H9 (cell line): ENCODE data around the gene MAMDC4. TPM values are rescaled to one million over a fixed set of nuclear protein-coding genes. Genes with fewer than 3 reads are reported as not detected.

Experiments
- DNase-seq: peaks from one replicate; pipeline ENCODE4 v3.0.0-alpha.2; 2017
- H2AFZ ChIP-seq: one replicate; pipeline ENCODE4 v1.6.1; 2013; ENCODE audit warnings: mild to moderate bottlenecking, low read length, control low read depth, moderate library complexity
- H2AK5ac ChIP-seq: 2 replicates; pipeline ENCODE4 v1.6.1; 2013; ENCODE audit warnings: low read length, control low read depth, mixed read lengths; ENCODE audit not compliant: insufficient read length
- H2BK120ac ChIP-seq: one replicate; pipeline ENCODE4 v1.6.1; 2013; ENCODE audit warnings: low read depth, mild to moderate bottlenecking, low read length, control low read depth, inconsistent platforms; ENCODE audit not compliant: poor library complexity, severe bottlenecking
- H2BK12ac ChIP-seq: 2 replicates; pipeline ENCODE4 v1.6.1; 2013; ENCODE audit warnings: low read length, control low read depth, mixed read lengths, low read depth; ENCODE audit not compliant: insufficient read length
- H2BK15ac ChIP-seq: 2 replicates; pipeline ENCODE4 v1.6.1; 2013; ENCODE audit warnings: low read depth, low read length, control low read depth
- H2BK20ac ChIP-seq: one replicate; pipeline ENCODE4 v1.6.1; 2013; ENCODE audit warnings: low read depth, mild to moderate bottlenecking, low read length, control low read depth, inconsistent platforms; ENCODE audit not compliant: poor library complexity, severe bottlenecking
- H2BK5ac ChIP-seq: 2 replicates; pipeline ENCODE4 v1.6.1; 2013; ENCODE audit warnings: low read length, control low read depth, mixed read lengths; ENCODE audit not compliant: insufficient read length
- H3K14ac ChIP-seq: 2 replicates; pipeline ENCODE4 v1.6.1; 2013; ENCODE audit warnings: low read length, control low read depth; ENCODE audit not compliant: insufficient read depth
- H3K18ac ChIP-seq: 2 replicates; pipeline ENCODE4 v1.6.1; 2013; ENCODE audit warnings: low read depth, mild to moderate bottlenecking, mixed read lengths, low read length, control low read depth; ENCODE audit not compliant: insufficient read length
- H3K23ac ChIP-seq: 2 replicates; pipeline ENCODE4 v1.6.1; 2013; ENCODE audit warnings: low read length, control low read depth, mixed read lengths, low read depth; ENCODE audit not compliant: insufficient read length
- H3K23me2 ChIP-seq: 2 replicates; pipeline ENCODE4 v1.6.1; 2013; ENCODE audit warnings: low read depth, mild to moderate bottlenecking, mixed read lengths, low read length, control low read depth; ENCODE audit not compliant: insufficient read length, poor library complexity, severe bottlenecking
- H3K27ac ChIP-seq: 2 replicates; pipeline ENCODE4 v1.5.1; 2013; ENCODE audit warnings: low read length, control low read depth, mixed read lengths, low read depth; ENCODE audit not compliant: insufficient read length
- H3K27me3 ChIP-seq: 2 replicates; pipeline ENCODE4 v1.6.1; 2013; ENCODE audit warnings: low read length, control low read depth, inconsistent platforms; ENCODE audit not compliant: insufficient read depth
- H3K4ac ChIP-seq: 2 replicates; pipeline ENCODE4 v1.6.1; 2013; ENCODE audit warnings: low read depth, mild to moderate bottlenecking, control low read depth, inconsistent platforms, low read length, moderate library complexity
- H3K4me1 ChIP-seq: 2 replicates; pipeline ENCODE4 v1.6.1; 2013; ENCODE audit warnings: low read length, control low read depth, inconsistent platforms; ENCODE audit not compliant: insufficient read depth
- H3K4me2 ChIP-seq: 2 replicates; pipeline ENCODE4 v1.6.1; 2013; ENCODE audit warnings: low read length, control low read depth, mixed read lengths; ENCODE audit not compliant: insufficient read length, insufficient read depth
- H3K56ac ChIP-seq: 2 replicates; pipeline ENCODE4 v1.6.1; 2013; ENCODE audit warnings: low read depth, mild to moderate bottlenecking, mixed read lengths, low read length, control low read depth; ENCODE audit not compliant: insufficient read length
- H3K79me1 ChIP-seq: 2 replicates; pipeline ENCODE4 v1.6.1; 2013; ENCODE audit warnings: low read depth, mild to moderate bottlenecking, moderate library complexity, low read length, control low read depth, inconsistent platforms; ENCODE audit not compliant: insufficient read depth, poor library complexity, severe bottlenecking
- H3K79me2 ChIP-seq: 2 replicates; pipeline ENCODE4 v1.6.1; 2013; ENCODE audit warnings: low read length, control low read depth, inconsistent platforms; ENCODE audit not compliant: insufficient read depth
- H3K9ac ChIP-seq: 2 replicates; pipeline ENCODE4 v1.6.1; 2013; ENCODE audit warnings: low read length, control low read depth, mixed read lengths; ENCODE audit not compliant: insufficient read length; ENCODE audit errors: extremely low read depth
- H3K9me3 ChIP-seq: one replicate; pipeline ENCODE4 v1.6.1; 2013; ENCODE audit warnings: low read depth, low read length, inconsistent platforms; ENCODE audit not compliant: control insufficient read depth
- H3T11ph ChIP-seq: one replicate; pipeline ENCODE4 v1.6.1; 2013; ENCODE audit warnings: mild to moderate bottlenecking, low read length, control low read depth, inconsistent platforms
- H4K20me1 ChIP-seq: one replicate; pipeline ENCODE4 v1.6.1; 2013; ENCODE audit not compliant: control insufficient read depth, insufficient read length, insufficient read depth
- H4K5ac ChIP-seq: 2 replicates; pipeline ENCODE4 v1.6.1; 2013; ENCODE audit warnings: low read depth, mild to moderate bottlenecking, mixed read lengths, low read length, control low read depth; ENCODE audit not compliant: insufficient read length
- H4K8ac ChIP-seq: replicated peaks from 2 replicates; pipeline ENCODE4 v1.6.1; 2013; ENCODE audit warnings: low read length, control low read depth, mixed read lengths, low read depth; ENCODE audit not compliant: insufficient read length
- H4K91ac ChIP-seq: 2 replicates; pipeline ENCODE4 v1.6.1; 2013; ENCODE audit warnings: low read depth, mild to moderate bottlenecking, moderate library complexity, mixed read lengths, low read length, control low read depth; ENCODE audit not compliant: insufficient read length
- H3K27ac Mint-ChIP-seq, 3 experiments: 2 replicates in 2 of 3; 3 replicates in 1 of 3; pipeline ENCODE4 v1.8.0; 2020 to 2021; ENCODE audit warnings: mixed read lengths in 3 of 3, mild to moderate bottlenecking in 1 of 3, moderate library complexity in 1 of 3
- H3K27me3 Mint-ChIP-seq: 2 replicates; pipeline ENCODE4 v1.8.0; 2021; ENCODE audit warnings: low read depth, mild to moderate bottlenecking, moderate library complexity, mixed read lengths
- H3K36me3 Mint-ChIP-seq, 3 experiments: 2 replicates in 2 of 3; 3 replicates in 1 of 3; pipeline ENCODE4 v1.8.0; 2020 to 2021; ENCODE audit warnings: low read depth in 3 of 3, mixed read lengths in 3 of 3; ENCODE audit not compliant: insufficient read depth in 1 of 3
- H3K4me1 Mint-ChIP-seq, 2 experiments: 2 replicates each; pipeline ENCODE4 v1.8.0; 2020; ENCODE audit warnings: mixed read lengths in 2 of 2
- H3K4me3 Mint-ChIP-seq, 2 experiments: 2 replicates in 1 of 2; 3 replicates in 1 of 2; pipeline ENCODE4 v1.8.0; 2020 to 2021; ENCODE audit warnings: mild to moderate bottlenecking in 2 of 2, mixed read lengths in 2 of 2, moderate library complexity in 1 of 2
- H3K9me3 Mint-ChIP-seq, 2 experiments: 2 replicates in 1 of 2; 3 replicates in 1 of 2; pipeline ENCODE4 v1.8.0; 2020; ENCODE audit warnings: mild to moderate bottlenecking in 2 of 2, mixed read lengths in 2 of 2, moderate library complexity in 1 of 2
- CTCF ChIP-seq: fragments of 200-600 bp; sonication (generic); conservative IDR thresholded peaks from 3 replicates; pipeline ENCODE4 v1.8.0; 2021; ENCODE audit warnings: antibody characterized with exemption, mild to moderate bottlenecking
- WGBS: extraction: QIAGEN DNeasy Blood & Tissue Kit; methylation state at CpG from one replicate; pipeline ENCODE4 v1.1.7; 2013; ENCODE audit warnings: missing lambda C conversion rate, low lambda C conversion rate, mixed read lengths; ENCODE audit not compliant: insufficient read length; ENCODE audit errors: extremely low coverage; 5-methylcytosine and 5-hydroxymethylcytosine counted together
- total RNA-seq: library from RNA; stranded (reverse); gene quantifications from 2 replicates; pipeline ENCODE4 v1.2.1, GENCODE V29; 2021

The MAMDC4 gene
- total RNA-seq, 1 experiment from 2014 or later, result 9.2 TPM

- DNase-seq, result no peak
- H2BK12ac ChIP-seq, result no peak overlapping the region
- H3T11ph ChIP-seq, result no peak overlapping the region
- no peak overlapping the region for H2AFZ ChIP-seq
- no peak overlapping the region for H3K56ac ChIP-seq
- H3K14ac ChIP-seq, result no peak overlapping the region
- no peaks in the 10 kb centered on the region for H3K9me3 Mint-ChIP-seq
- peaks cover 5% of the 10 kb centered on the region for H3K79me1 ChIP-seq
- peak overlapping the region in 1 of 2 experiments; percentile 65; a peak in 2 of 5 replicates for H3K4me3 Mint-ChIP-seq
- H4K20me1 ChIP-seq, result peaks cover 4% of the 10 kb centered on the region
- H4K8ac ChIP-seq, result no peak overlapping the region
- TF ChIP-seq CTCF, result no peak
- H2BK5ac ChIP-seq, result no peak overlapping the region
- no peak overlapping the region for H3K4ac ChIP-seq
- H3K27ac ChIP-seq, result no peak overlapping the region
- H3K23ac ChIP-seq, result no peak overlapping the region
- H3K18ac ChIP-seq, result no peak overlapping the region
- H3K27me3 Mint-ChIP-seq, result peaks cover 20% of the 10 kb centered on the region
- no peaks in the 10 kb centered on the region; the same call in 1 of the 2 replicates for H3K27me3 ChIP-seq
- no peak overlapping the region for H4K5ac ChIP-seq
- no peak overlapping the region for H3K27ac Mint-ChIP-seq
- no peak overlapping the region for H4K91ac ChIP-seq
- H3K9me3 ChIP-seq, result no peaks in the 10 kb centered on the region
- H2BK15ac ChIP-seq, result no peak overlapping the region
- H3K36me3 Mint-ChIP-seq, result peaks cover 17 to 31% (median 27%) of the 10 kb centered on the region in 3 experiments; a peak in 6 of 7 replicates
- H3K4me1 ChIP-seq, result no peaks in the 10 kb centered on the region; the same call in 1 of the 2 replicates
- H2BK20ac ChIP-seq, result no peak overlapping the region
- no CpG with 5 or more reads among the region's 12 CpGs for WGBS
- peaks cover 21 to 34% of the 10 kb centered on the region in 2 experiments for H3K4me1 Mint-ChIP-seq
- peaks cover 22% of the 10 kb centered on the region for H3K23me2 ChIP-seq
- H3K79me2 ChIP-seq, result peaks cover 9% of the 10 kb centered on the region; the same call in 1 of the 2 replicates
- no peak overlapping the region for H2BK120ac ChIP-seq
- H3K4me2 ChIP-seq, result no peak overlapping the region
- H2AK5ac ChIP-seq, result no peak overlapping the region
- H3K9ac ChIP-seq, result no peak overlapping the region
These were observed 46.9 kb upstream of the MAMDC4 start for GRCh38 chr9:136805207-136805740.
